ENCODE data around the gene SH3RF3. TPM values are rescaled to one million over a fixed set of nuclear protein-coding genes. Genes with fewer than 3 reads are reported as not detected.

Gene SH3RF3
- total and polyA plus RNA-seq, 3 experiments from 2014 or later, result 0.24 to 0.31 (median 0.27) TPM

DNA sequence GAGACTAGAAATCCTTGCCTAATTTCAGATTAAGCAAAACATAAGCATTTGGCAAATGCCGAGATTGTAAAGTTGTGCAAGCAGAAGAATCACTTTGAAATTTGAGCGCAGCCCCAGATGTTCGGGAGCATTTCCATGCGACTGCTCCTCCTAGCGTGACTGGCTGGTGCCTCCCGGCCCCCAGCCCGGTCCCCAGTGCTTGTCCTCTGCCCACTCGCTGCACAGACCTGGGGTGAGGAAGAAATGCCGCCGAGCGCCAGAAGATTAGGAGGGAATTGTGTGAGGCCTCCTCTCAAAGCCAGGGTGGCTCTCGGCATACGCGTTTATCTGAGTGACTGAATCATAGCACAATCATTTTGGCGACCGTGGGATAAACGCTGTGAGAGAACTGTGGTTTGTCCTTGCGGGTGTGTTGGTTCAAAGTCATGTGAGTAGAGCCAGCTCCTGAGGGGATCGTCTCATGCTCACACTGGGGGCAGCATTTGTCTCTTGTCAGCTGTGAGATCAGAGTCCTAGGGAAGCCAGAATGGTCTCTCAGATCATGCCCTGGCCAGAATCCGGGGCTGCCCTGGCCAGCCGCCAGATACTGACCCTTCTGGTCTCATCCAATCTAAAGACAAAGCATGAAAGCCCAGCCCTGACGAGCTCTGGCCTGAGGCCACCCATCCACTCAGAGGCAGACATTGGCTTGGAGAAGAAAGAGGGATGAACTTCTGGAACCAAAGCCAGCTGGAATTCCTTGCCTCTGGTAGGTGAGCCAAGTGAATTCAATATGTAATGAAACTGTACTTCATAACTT is 189.3 kb downstream of the SH3RF3 start:
- POLR2A ChIA-PET, result no interaction called here
- no peak overlapping the region for H3K27ac ChIP-seq (ENCODE audit: low read depth, low read length)
- H3K27me3 ChIP-seq (ENCODE audit: insufficient read depth, low read length, poor library complexity, severe bottlenecking), result no peaks in the 10 kb centered on the region
- Mint-ChIP-seq H3K27ac (no peak overlapping the region), H3K9me3 (no peaks in the 10 kb centered on the region), H3K4me3 (no peak overlapping the region), H3K36me3 (no peaks in the 10 kb centered on the region), H3K27me3 (peaks cover 10 to 45% of the 10 kb centered on the region in 2 donors), H3K4me1 (peaks cover 5 to 14% (median 12%) of the 10 kb centered on the region in 3 donors)
- H3K9me3 ChIP-seq (ENCODE audit: low read length), result no peaks in the 10 kb centered on the region
- H3K36me3 ChIP-seq (ENCODE audit: insufficient read depth, low read length), result no peaks in the 10 kb centered on the region
- H3K4me1 ChIP-seq (ENCODE audit: insufficient read depth, low read length), result peaks cover 12% of the 10 kb centered on the region
- H3K4me3 ChIP-seq (ENCODE audit: low read length), result no peak overlapping the region
- CTCF ChIA-PET, result no interaction called here
- no peak for DNase-seq

- Mint-ChIP-seq H3K27me3 (peaks cover 10 to 40% of the 10 kb centered on the region in 2 donors), H3K36me3 (no peaks in the 10 kb centered on the region)
- POLR2A ChIA-PET, result no interaction called here
These were observed 189.9 kb downstream of the SH3RF3 start for GRCh38 chr2:109318949-109319342.

GRCh38 chr2:109320195-109320922 is 191.4 kb downstream of the SH3RF3 start:
- Histone ChIP-seq H3K4me3 (ENCODE audit: low read length) (no peak overlapping the region), H3K27ac (ENCODE audit: low read depth, low read length) (no peak overlapping the region), H3K27me3 (ENCODE audit: insufficient read depth, low read length, poor library complexity, severe bottlenecking) (no peaks in the 10 kb centered on the region), H3K9me3 (ENCODE audit: low read length) (no peaks in the 10 kb centered on the region), H3K4me1 (ENCODE audit: insufficient read depth, low read length) (peaks cover 12% of the 10 kb centered on the region), H3K36me3 (ENCODE audit: insufficient read depth, low read length) (no peaks in the 10 kb centered on the region)
- H3K9me3 Mint-ChIP-seq, result no peaks in the 10 kb centered on the region
- H3K27ac Mint-ChIP-seq, result peak overlapping the region in 2 of 8 donors; percentile 19 to 48
- H3K27me3 Mint-ChIP-seq, result peaks cover 11 to 38% of the 10 kb centered on the region in 2 donors
- ChIA-PET CTCF (no interaction called here), POLR2A (no interaction called here)
- H3K4me3 Mint-ChIP-seq, result no peak overlapping the region
- no peak for DNase-seq
- peaks cover 5 to 14% (median 12%) of the 10 kb centered on the region in 3 donors for H3K4me1 Mint-ChIP-seq
- no peaks in the 10 kb centered on the region for H3K36me3 Mint-ChIP-seq

More at GRCh38 chr2:109318949-109319342, 189.9 kb downstream of the SH3RF3 start:
- Histone ChIP-seq H3K36me3 (ENCODE audit: insufficient read depth, low read length) (no peaks in the 10 kb centered on the region), H3K4me1 (ENCODE audit: insufficient read depth, low read length) (peaks cover 12% of the 10 kb centered on the region), H3K9me3 (ENCODE audit: low read length) (no peaks in the 10 kb centered on the region), H3K27ac (ENCODE audit: low read depth, low read length) (no peak overlapping the region), H3K27me3 (ENCODE audit: insufficient read depth, low read length, poor library complexity, severe bottlenecking) (no peaks in the 10 kb centered on the region), H3K4me3 (ENCODE audit: low read length) (no peak overlapping the region)
- Mint-ChIP-seq H3K4me1 (peaks cover 5 to 14% (median 12%) of the 10 kb centered on the region in 3 donors), H3K27ac (no peak overlapping the region), H3K4me3 (no peak overlapping the region), H3K9me3 (no peaks in the 10 kb centered on the region)
- DNase-seq, result no peak
- CTCF ChIA-PET, result no interaction called here

- CTCF ChIA-PET, result no interaction called here
- DNase-seq, result no peak
- no peaks in the 10 kb centered on the region for H3K27me3 ChIP-seq (ENCODE audit: insufficient read depth, low read length, poor library complexity, severe bottlenecking)
- H3K36me3 Mint-ChIP-seq, result no peaks in the 10 kb centered on the region
- H3K27ac Mint-ChIP-seq, result no peak overlapping the region
- no peak overlapping the region for H3K27ac ChIP-seq (ENCODE audit: low read depth, low read length)
- no peaks in the 10 kb centered on the region for H3K9me3 Mint-ChIP-seq
- POLR2A ChIA-PET, result no interaction called here
- peaks cover 13 to 31% of the 10 kb centered on the region in 2 donors for H3K27me3 Mint-ChIP-seq
- H3K4me1 Mint-ChIP-seq, result peaks cover 5 to 14% (median 12%) of the 10 kb centered on the region in 3 donors
- H3K4me3 ChIP-seq (ENCODE audit: low read length), result no peak overlapping the region
- peaks cover 12% of the 10 kb centered on the region for H3K4me1 ChIP-seq (ENCODE audit: insufficient read depth, low read length)
- H3K36me3 ChIP-seq (ENCODE audit: insufficient read depth, low read length), result no peaks in the 10 kb centered on the region
- H3K4me3 Mint-ChIP-seq, result no peak overlapping the region
- no peaks in the 10 kb centered on the region for H3K9me3 ChIP-seq (ENCODE audit: low read length)
These were observed 192.6 kb downstream of the SH3RF3 start for GRCh38 chr2:109321570-109321969.

- peaks cover 11 to 26% of the 10 kb centered on the region in 2 donors for H3K27me3 Mint-ChIP-seq
These were observed 193.1 kb downstream of the SH3RF3 start for GRCh38 chr2:109322111-109322510.

GRCh38 chr2:109322641-109323040 is 193.6 kb downstream of the SH3RF3 start:
- no peak overlapping the region for H3K27ac Mint-ChIP-seq
- peaks cover 5 to 14% (median 12%) of the 10 kb centered on the region in 3 donors for H3K4me1 Mint-ChIP-seq
- CTCF ChIA-PET, result no interaction called here

More at GRCh38 chr2:109322111-109322510, 193.1 kb downstream of the SH3RF3 start:
- no peaks in the 10 kb centered on the region for H3K27me3 ChIP-seq (ENCODE audit: insufficient read depth, low read length, poor library complexity, severe bottlenecking)
- peaks cover 12% of the 10 kb centered on the region for H3K4me1 ChIP-seq (ENCODE audit: insufficient read depth, low read length)
- POLR2A ChIA-PET, result no interaction called here
- H3K36me3 ChIP-seq (ENCODE audit: insufficient read depth, low read length), result no peaks in the 10 kb centered on the region
- H3K36me3 Mint-ChIP-seq, result no peaks in the 10 kb centered on the region
- H3K9me3 ChIP-seq (ENCODE audit: low read length), result no peaks in the 10 kb centered on the region
- CTCF ChIA-PET, result no interaction called here
- no peaks in the 10 kb centered on the region for H3K9me3 Mint-ChIP-seq
- DNase-seq, result no peak
- H3K27ac ChIP-seq (ENCODE audit: low read depth, low read length), result no peak overlapping the region
- H3K4me3 Mint-ChIP-seq, result no peak overlapping the region
- no peak overlapping the region for H3K4me3 ChIP-seq (ENCODE audit: low read length)
- H3K27ac Mint-ChIP-seq, result peak overlapping the region in 1 of 8 donors; percentile 5
- peaks cover 5 to 14% (median 12%) of the 10 kb centered on the region in 3 donors for H3K4me1 Mint-ChIP-seq

GRCh38 chr2:109324861-109325260 is 195.9 kb downstream of the SH3RF3 start:
- Histone ChIP-seq H3K27me3 (ENCODE audit: insufficient read depth, low read length, poor library complexity, severe bottlenecking) (no peaks in the 10 kb centered on the region), H3K27ac (ENCODE audit: low read depth, low read length) (no peak overlapping the region), H3K4me3 (ENCODE audit: low read length) (no peak overlapping the region), H3K9me3 (ENCODE audit: low read length) (no peaks in the 10 kb centered on the region), H3K4me1 (ENCODE audit: insufficient read depth, low read length) (peaks cover 7% of the 10 kb centered on the region), H3K36me3 (ENCODE audit: insufficient read depth, low read length) (no peaks in the 10 kb centered on the region)
- Mint-ChIP-seq H3K27me3 (peaks cover 7 to 10% of the 10 kb centered on the region in 2 donors), H3K4me3 (no peak overlapping the region), H3K4me1 (peaks cover 5 to 8% (median 8%) of the 10 kb centered on the region in 3 donors), H3K9me3 (no peaks in the 10 kb centered on the region), H3K27ac (no peak overlapping the region), H3K36me3 (peaks cover 0 to 2% (median 0%) of the 10 kb centered on the region in 3 donors)
- POLR2A ChIA-PET, result no interaction called here
- CTCF ChIA-PET, result no interaction called here
- DNase-seq, result no peak

More at GRCh38 chr2:109322641-109323040, 193.6 kb downstream of the SH3RF3 start:
- no peak for DNase-seq
- no peak overlapping the region for H3K4me3 ChIP-seq (ENCODE audit: low read length)
- H3K27me3 Mint-ChIP-seq, result peaks cover 10 to 25% of the 10 kb centered on the region in 2 donors
- H3K4me3 Mint-ChIP-seq, result no peak overlapping the region
- no peaks in the 10 kb centered on the region for H3K9me3 ChIP-seq (ENCODE audit: low read length)
- H3K27me3 ChIP-seq (ENCODE audit: insufficient read depth, low read length, poor library complexity, severe bottlenecking), result no peaks in the 10 kb centered on the region
- H3K27ac ChIP-seq (ENCODE audit: low read depth, low read length), result no peak overlapping the region
- H3K36me3 Mint-ChIP-seq, result no peaks in the 10 kb centered on the region
- peaks cover 12% of the 10 kb centered on the region for H3K4me1 ChIP-seq (ENCODE audit: insufficient read depth, low read length)
- no peaks in the 10 kb centered on the region for H3K36me3 ChIP-seq (ENCODE audit: insufficient read depth, low read length)
- POLR2A ChIA-PET, result no interaction called here
- no peaks in the 10 kb centered on the region for H3K9me3 Mint-ChIP-seq

GRCh38 chr2:109325570-109325969 is 196.6 kb downstream of the SH3RF3 start:
- ChIA-PET POLR2A (no interaction called here), CTCF (no interaction called here)
- Histone ChIP-seq H3K27me3 (ENCODE audit: insufficient read depth, low read length, poor library complexity, severe bottlenecking) (no peaks in the 10 kb centered on the region), H3K4me3 (ENCODE audit: low read length) (no peak overlapping the region), H3K9me3 (ENCODE audit: low read length) (no peaks in the 10 kb centered on the region), H3K4me1 (ENCODE audit: insufficient read depth, low read length) (no peaks in the 10 kb centered on the region), H3K36me3 (ENCODE audit: insufficient read depth, low read length) (no peaks in the 10 kb centered on the region), H3K27ac (ENCODE audit: low read depth, low read length) (no peak overlapping the region)
- peaks cover 3 to 9% of the 10 kb centered on the region in 2 donors for H3K27me3 Mint-ChIP-seq
- H3K4me1 Mint-ChIP-seq, result peaks cover 0 to under 1% (median under 1%) of the 10 kb centered on the region in 3 donors
- peak overlapping the region in 1 of 8 donors; percentile 7 for H3K27ac Mint-ChIP-seq
- H3K36me3 Mint-ChIP-seq, result peaks cover 0 to 2% (median 0%) of the 10 kb centered on the region in 3 donors
- no peak overlapping the region for H3K4me3 Mint-ChIP-seq
- no peaks in the 10 kb centered on the region for H3K9me3 Mint-ChIP-seq
- no peak for DNase-seq

Data from CD8-positive, alpha-beta memory T cell (primary cell).